Fibroblast of lung (primary cell): ENCODE results near the gene CFAP410.

Experiments
- CTCF ChIP-seq, 2 donors: IDR thresholded peaks in 1 of 2; conservative IDR thresholded peaks in 1 of 2; 1 replicate in 1 of 2; 2 replicates in 1 of 2; pipeline ENCODE4 v1.5.1; 2011 to 2012; ENCODE audit warnings: low read length in 2 of 2, control low read depth in 1 of 2, inconsistent platforms in 1 of 2, low read depth in 1 of 2, mild to moderate bottlenecking in 1 of 2
- EZH2 ChIP-seq: IDR thresholded peaks from 2 replicates; pipeline ENCODE4 v1.5.1; 2012; ENCODE audit warnings: low read length, control low read depth, mild to moderate bottlenecking; ENCODE audit errors: missing control alignments

DNA sequence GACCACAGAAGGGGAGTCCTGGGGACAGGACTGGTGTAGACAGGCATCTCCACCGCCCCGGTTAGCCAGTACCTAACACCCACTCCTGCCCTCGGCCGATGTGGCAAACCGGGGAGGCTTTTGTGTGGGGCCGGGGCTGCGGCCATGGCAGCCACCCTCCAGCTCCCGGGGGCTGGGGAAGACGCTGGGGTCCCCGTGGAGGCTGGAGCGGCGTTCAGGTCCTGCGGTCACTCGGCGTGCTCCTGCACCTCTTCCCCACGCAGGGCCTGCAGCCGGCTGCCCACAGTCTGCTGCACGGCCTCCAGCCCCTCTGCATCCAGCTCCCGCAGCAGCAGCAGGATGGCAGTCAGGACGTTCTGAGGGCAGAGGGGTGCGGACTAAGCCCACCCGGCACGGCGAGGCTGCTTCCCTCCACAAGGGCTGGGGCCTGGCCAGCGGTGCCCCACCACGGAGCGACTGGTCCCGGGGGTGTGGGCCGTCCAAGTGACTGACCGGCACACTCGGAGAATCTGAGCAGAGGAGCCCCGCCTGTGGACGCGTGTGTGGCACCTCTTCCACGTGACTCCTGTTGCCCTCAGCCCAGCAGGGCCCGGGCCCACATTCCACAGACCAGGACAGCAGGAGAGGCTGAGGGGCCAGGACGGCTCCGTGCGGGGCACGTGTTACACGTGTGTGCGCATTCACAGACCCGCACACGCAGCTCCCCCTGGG, 9.1 kb downstream of the CFAP410 start:
- TF ChIP-seq CTCF (conservative IDR thresholded peaks at IDR 0.05 in 1 of 2, IDR thresholded peaks at IDR 0.05 in 1 of 2; ENCODE audit: low read depth in 1 of 2, low read length in 2 of 2) = no peak
- no peak for TF ChIP-seq EZH2
